Left colon (tissue), 2 donors: Measurements from ENCODE around the gene RAD18. TPM values are rescaled to one million over a fixed set of nuclear protein-coding genes. Genes with fewer than 3 reads are reported as not detected.

Experiments
- ATAC-seq: fragments of 200-7000 bp; cut with Tn5 transposase; one replicate; pipeline ENCODE4 v1.9.1; 2020; ENCODE audit warnings: mild to moderate bottlenecking, moderate library complexity
- DNase-seq, 2 donors: peaks; one replicate each; pipeline ENCODE4 v3.0.0-alpha.2; 2020
- intact Hi-C, 2 donors: fragments of 100-400 bp; cut with DNase I in 1 of 2; cut with micrococcal nuclease in 1 of 2; formaldehyde crosslinking; loops; one replicate each; pipeline versions ENCODE4 v1.11.2 to v1.14.0; 2022; cut with DNase I, micrococcal nuclease
- total RNA-seq, 2 donors: library from RNA; stranded (reverse); fragmentation: NEBNext Ultra II Directional; extraction: Animal tissue kit (Norgen Biotek cat#: 25700); gene quantifications; one replicate each; pipeline ENCODE4 v1.2.1, GENCODE V29; 2021
- donor health status: DM: no; HTN: no; CAD: no.
- donor health status: DM: yes; HTN: yes; CAD: no.

Gene RAD18
- total RNA-seq, 2 donors from 2014 or later, result 10.6 to 11.1 TPM

DNA sequence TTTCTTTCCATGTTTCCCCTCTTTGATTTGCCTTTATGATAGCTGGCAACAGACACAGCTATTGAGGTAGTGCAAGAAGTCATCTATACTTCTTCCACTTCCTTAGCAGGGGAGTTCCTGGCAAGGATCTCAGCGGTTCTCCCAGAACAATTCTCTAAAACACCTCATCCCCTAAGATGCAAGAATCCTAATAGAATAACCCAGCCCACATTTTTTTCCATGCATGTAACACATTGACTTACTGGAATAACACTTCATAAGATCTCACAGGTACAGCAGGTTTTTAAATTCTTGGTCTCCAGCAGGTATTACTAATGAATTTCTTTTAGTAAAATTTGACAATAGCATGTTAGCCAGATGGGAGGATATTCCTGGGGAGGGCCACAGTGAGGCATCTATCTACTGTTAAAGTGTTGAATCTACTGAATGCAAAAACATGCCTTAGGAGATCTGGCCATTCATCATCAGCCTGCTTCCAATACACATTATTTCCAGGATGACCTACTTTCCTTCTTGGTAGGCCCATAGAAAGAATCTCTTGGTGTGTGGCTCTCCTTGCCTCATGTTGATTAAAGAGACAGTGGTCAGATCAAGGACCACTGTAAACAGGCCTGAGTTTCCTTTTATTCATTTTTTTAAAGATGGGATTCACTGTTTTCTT lies 78.5 kb downstream of the RAD18 start:
- intact Hi-C loops, result no loop called here
- DNase-seq (no peak), ATAC-seq (no peak)

DNA sequence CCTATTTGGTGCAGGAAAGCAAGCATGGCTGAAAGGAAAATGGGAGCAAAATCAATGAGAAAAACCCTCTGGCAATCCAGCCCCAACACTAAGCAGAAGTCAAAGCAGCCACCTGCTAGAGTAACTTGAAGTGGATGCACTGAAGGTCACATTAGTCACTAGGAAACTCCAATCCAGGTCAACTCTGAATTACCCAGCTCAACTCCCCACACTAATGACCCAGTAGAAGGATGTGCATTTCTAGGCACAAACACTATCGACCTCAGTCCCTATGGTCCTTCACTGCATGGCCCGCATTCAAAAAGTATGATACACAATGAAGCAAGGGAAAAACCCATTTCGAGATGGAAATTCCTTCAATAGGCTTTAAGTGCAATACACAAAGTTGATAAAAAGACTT lies 80.6 kb downstream of the RAD18 start:
- DNase-seq (no peak), ATAC-seq (no peak)
- intact Hi-C loops, result no loop called here

DNA sequence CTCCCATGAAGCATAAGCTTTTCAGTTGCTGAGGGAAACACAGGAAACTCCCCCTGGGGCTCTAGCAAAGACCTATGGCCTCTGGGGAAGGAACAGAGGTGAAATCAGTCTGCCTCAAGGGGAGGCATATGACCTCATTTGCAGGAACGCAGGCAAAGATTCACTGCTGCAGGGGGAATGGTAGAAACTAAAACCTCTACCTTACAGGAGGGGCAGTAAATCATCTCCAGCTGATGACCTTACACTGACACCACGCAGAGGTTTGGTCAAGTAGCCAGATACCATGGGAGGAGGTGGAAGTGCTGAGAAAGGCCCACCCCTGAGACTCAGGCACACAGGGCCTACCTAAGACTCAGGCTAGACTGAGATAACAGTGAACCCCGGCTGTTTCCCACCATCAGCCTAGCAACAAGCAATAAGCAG lies 81.1 kb downstream of the RAD18 start:
- no peak for ATAC-seq
- DNase-seq, result no peak
- intact Hi-C loops, result no loop called here

DNA sequence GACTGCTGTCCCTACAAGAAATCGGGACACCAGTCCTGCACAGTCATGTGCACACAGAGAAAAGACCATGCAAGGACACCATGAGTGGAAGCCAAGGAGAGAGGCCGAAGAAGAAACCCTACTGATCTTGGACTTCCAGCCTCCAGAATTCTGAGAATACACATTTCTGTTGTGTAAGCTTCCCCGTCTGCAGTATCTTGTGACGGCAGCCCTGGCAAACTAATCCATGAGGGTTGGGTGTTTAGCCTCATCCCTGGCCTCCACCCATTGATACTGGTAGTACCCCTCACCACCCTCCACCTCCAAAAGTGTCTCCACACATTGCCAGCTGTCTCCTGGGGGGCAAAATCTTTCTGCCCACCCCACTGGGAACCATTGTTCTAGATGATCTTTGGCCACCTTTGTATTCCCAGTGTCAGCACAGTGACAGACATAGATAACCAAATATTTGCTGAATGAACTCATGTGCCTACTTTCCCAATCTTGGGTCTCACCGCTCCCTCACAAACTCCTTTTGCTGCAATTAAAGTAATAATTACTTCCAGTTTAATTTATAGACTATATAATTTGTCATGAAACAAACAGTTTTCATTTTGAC lies 83.8 kb downstream of the RAD18 start:
- ATAC-seq (no peak), DNase-seq (no peak)
- intact Hi-C loops, result no loop called here

DNA sequence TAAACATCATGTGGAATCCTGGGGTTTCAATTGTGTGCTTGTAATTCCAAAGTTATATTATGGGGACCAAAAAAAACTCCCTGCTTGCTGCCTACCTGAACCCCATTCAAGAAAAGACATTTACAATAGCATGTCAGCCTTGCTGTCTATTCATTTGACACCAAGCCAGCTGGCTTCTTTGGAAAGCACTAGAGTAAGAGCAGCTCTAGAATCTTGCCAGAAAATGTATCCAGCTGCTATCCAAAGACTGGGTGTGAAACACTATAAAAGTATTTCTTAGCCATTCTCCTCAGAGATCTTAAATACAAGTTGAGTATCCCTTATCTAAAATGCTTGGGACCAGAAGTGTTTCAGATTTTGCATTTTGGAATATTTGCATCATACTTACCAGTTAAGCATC lies 87.4 kb downstream of the RAD18 start:
- ATAC-seq, result no peak
- no peak for DNase-seq
- intact Hi-C loops, result no loop called here

DNA sequence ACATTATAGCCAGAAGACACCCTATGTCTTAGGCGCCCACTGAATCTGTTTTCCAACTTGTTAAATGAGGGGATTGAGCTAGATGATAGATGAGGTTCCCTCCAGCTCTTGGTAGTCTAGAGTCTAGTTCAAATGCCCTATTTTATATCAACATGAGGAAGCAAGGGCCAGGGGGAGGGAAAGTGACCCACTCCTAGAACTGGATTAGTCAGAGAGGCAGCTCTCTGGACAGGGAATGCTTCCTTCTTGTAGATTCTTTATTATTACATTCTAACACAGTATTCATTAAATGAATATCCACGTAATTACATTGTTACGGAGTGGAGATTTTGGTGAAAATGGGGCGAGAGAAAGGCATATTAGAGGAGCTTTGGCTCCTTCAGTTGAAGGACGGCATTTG lies 89.5 kb downstream of the RAD18 start:
- no peak for ATAC-seq
- intact Hi-C loops, result no loop called here

DNA sequence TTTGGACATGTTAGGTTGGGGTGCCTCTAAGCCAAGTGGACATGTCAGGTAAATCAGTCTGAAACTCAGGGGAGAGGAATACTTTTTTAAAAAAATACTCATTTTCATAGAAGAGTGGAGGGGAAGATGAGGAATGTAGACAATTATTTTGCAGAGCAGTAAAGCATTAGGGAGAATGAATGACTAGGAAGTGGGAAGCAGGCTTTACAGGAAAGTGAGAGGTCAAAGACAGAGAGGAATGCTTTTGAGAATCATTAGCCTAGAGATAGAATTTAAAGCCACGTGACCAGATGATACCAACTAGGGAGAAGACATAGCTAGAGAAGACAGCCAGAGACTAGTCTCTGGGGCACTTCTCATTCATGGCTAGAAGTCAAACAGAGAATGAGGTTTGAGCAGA lies 91.0 kb downstream of the RAD18 start:
- intact Hi-C loops, result no loop called here
- DNase-seq, result no peak
- no peak for ATAC-seq

More for the DNA sequence above, 89.5 kb downstream of the RAD18 start:
- no peak for DNase-seq

DNA sequence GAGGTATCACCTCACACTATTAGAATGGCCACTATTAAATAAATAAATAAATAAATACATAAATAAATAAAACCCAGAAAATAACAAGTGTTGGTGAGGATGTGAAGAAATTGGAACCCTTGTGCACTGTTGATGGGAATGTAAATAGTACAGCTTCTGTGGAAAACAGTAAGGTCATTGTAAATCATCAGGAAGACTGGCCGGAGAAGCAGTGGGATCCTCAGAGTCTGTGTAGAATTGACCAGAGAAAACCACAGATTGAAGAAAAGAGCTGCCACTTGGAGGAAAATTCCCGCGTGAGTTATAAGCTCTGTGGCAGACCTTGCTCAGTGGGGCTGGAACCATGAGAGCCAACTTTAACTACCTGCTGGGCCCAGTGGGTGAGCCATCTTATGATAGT lies 92.0 kb downstream of the RAD18 start:
- no peak for DNase-seq
- ATAC-seq, result no peak
- intact Hi-C loops, result no loop called here

DNA sequence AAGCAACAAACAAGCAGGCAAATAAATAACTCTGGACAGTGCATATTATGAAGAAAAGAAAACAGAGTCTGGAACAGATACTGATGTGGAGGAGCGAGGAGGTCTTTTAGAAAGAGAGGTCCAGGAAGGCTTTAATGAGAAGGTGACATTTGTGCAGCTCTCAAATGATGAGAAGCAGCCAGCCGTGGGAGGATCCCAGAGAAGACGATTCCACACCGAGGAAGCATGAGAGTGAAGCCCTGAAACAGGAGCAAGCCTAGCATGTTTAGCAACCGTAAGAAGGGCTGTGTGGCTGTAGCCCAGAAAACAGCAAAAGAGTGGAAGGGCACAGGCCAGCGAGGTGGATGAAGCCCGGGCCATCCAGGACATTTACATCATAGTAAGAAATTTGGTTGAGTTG lies 93.1 kb downstream of the RAD18 start:
- intact Hi-C loops, result no loop called here
- DNase-seq, result no peak
- no peak for ATAC-seq

DNA sequence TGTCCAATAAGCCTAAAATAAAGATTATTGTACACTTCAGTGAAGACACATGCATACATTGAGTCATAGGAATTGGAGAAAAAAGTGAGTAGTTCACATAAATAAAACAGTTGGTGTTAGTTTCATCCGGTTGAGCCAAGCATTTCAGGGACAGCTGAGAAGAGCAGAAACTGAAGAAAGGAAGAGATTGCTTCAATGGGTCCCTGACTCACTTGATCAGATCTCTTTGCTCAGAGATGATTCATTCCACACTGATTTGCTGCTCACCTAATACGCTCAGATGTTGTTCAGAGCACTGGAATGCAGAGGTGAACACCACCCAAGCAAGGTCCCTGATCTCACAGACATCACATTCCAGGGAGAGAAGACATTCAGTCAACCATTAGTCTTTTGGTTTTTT lies 93.7 kb downstream of the RAD18 start:
- intact Hi-C loops, result no loop called here
- no peak for DNase-seq
- ATAC-seq, result no peak

DNA sequence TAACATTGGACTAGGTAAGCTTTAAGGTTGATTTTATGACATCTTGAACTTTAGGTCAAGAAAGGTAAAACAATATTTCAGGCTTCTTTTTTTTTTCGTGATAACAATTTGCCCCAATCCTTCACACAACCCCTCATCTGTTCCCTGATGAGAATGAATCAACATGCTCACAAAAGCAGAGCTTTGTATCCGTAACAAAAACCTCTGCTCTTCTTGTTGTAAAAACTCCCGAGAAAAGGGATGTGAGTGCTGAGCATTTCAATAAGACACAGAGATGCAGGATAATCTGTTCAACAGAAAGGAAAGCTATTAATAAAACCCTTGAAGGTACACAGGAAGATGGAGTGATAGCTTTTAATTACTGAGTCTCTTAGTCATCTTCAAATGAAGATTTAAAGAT lies 94.3 kb downstream of the RAD18 start:
- intact Hi-C loops, result no loop called here
- DNase-seq, result no peak
- no peak for ATAC-seq

DNA sequence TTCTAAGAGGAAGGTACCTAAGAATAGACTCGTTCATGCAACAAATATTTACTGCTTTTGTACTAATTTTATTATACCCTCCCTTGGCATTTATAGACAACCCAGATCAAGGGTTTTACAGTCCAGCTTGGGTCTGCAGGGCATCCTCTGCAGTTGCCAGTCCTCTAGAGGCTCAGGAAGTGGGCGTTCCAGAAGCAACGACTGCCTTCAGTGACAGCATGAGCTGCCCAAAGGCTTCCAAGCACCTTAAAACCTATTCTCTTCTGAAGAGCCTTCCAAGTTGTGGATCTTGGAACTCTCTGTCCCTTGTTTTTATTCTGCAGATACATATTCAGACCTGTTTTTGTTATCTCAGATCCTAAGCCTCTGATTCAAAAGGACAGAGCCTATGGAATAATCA lies 95.6 kb downstream of the RAD18 start:
- ATAC-seq (no peak), DNase-seq (no peak)
- intact Hi-C loops, result no loop called here

DNA sequence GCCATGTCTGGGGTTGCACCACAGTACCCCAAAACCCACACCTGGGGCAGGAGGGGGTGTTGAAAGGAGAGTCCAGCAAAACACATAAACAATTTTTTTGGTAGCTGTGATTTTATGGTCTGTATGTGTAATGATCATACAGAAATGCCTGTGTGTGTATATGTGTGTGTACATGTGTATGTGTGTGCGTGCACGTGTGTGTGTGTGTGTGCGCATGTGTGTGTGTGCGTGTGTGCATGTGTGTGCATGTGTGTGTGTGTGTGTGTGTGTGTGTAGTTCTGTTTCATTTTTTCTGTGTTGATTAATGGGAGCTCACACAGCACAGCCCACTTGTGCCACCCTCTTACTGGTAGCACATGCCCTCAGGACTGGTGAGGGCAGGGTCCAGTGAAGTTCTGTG lies 97.6 kb downstream of the RAD18 start:
- intact Hi-C loops, result no loop called here
- no peak for DNase-seq
- no peak for ATAC-seq

DNA sequence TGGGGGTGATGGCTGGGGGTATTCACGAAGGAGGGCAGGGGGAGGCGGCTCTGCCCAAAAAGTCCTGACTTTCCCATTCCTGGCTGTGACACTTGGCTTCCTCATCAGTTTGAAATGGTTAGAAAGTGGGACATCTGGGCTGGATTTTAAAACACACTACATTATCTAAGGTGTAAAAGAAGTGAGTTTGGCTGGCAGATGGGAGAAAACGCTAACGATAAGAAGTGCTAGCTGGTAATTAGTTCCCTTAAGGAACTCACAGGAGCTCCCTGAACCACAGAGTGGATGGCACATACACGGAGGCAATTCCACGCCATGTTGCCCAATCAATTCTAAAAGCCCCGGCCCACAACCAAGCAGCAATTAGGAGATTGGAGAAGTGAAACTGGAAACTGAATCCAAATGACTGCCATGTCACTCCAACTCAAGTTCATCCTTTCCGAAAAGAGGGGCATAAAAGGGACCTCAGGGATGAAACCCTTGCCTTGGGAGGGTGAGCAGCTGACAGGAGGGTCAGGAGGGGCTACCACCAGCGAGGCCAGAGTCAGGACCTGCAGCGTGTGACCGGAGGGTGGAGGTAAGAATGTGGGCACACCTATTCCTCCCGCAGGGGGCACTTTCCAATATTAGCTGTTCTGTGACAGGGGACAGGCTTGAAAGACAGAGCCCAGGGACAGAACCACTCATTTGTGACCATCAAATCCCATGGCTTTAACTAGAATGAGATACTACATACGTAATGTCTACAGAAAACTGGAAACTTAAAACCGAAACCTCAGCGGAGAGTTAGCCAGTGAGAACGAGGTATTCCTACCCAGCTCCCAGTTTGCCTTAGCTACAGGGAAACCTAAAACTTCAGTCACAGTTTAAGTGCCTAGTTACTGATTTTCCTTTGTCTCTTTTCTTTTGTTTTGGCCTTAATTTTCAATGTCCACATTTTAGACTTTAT lies 98.6 kb downstream of the RAD18 start:
- intact Hi-C loops, result no loop called here
- ATAC-seq (no peak), DNase-seq (no peak)

DNA sequence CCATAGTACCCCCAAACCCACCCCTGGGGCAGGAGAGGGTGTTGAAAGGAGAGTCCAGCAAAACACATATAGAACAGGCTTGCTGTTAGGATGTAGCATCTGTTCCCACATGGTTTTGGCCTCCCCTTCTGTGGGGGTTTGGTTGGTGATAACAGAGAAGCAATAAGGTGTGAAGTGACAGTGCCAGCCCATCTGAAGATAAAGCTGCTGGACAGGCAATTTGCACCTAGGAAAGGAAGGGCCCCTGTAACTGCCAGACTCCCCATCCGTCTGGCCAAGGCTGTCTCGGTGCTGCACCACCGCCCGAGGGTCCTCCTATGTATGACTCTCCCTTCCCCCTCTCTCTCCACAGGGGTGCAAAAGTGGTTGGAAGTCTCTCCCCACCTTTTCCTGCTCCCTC lies 99.4 kb downstream of the RAD18 start:
- no peak for DNase-seq
- no peak for ATAC-seq
- intact Hi-C loops, result no loop called here

DNA sequence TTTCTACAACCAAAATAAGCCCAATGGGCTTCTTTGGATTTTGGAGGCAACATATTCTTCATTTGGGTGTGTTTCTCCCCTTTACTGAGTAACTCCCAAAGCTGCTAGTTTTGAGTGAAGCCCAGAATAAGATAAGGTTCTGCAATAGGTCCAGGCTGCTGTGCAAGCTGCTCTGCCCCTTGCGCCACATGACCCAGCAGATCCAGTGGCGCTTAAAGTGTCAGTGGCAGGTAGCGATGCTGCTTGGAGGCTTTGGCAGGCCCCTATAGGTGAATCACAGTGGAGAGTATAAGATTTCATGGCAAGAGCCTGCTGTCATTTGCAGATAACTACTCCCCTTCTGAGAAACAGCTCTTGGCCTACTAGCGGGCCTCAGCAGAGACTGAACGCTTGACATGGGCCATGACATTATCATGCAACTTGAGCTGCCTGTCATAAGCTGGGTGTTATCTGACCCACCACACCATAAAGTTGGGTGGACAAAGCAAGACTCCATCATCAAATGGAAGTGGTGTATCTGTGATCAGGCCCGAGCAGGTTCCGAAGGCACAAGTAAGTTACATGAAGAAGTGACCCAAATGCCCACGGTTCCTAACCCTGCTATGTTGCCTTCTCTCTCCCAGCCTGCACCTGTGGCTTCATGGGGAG lies 105.4 kb downstream of the RAD18 start:
- ATAC-seq (no peak), DNase-seq (no peak)
- intact Hi-C loops, result no loop called here

DNA sequence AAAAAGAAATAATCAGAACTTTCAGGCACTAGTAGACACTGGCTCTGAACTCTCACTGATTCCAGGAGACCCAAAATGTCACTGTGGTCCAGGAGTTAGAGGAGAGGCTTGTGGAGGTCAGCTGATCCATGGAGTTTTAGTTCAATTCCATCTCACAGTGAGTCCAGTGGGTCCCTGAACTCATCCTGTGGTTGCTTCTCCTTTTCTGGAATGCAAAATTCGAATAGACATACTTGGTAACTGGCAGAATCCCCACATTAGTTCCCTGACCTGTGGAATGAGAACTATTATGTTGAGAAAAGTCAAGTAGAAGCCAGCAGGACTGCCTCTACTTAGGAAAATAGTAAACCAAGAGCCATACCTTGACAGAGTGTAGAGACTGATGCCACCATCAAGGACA lies 106.6 kb downstream of the RAD18 start:
- intact Hi-C loops, result no loop called here

DNA sequence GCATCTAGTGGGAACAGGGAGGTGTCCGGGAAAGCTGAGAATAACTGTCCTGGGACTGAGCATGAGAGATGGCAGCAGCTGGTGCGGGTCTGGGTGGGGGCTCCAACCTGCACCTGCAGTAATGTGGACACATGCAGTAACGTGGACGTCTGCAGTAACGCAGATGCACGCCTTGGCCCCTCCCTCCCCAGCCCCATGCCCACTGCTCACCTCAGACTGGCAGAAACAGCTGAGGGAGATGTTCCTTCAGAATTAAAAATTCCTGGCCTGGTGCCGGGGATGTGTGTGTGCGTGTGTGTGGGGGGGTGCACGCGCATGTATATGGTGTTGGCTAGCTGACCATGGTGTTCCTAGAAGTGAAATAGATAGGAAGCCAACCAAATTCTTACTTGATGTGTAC lies 107.2 kb downstream of the RAD18 start:
- DNase-seq (no peak), ATAC-seq (no peak)
- intact Hi-C loops, result no loop called here

More for the DNA sequence above, 106.6 kb downstream of the RAD18 start:
- ATAC-seq (no peak), DNase-seq (no peak)

DNA sequence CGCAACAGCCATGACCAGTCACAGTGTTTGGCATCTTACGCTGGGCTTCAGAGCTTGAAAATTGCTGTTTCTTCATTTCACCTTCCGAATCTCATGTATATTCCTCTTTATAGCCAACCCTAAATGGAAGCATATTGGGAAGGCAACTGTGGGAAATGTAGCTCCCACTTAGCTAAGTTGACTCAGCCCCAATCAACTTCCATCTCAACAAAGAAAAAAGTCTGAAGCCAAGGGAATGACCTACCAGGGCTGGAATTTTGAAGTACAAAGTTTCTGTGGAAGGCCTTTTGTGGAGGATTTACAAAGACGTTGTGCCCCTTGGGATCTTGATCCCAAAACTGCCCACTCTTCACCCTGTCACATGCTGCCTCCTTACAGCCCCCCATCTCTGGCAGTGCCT lies 108.6 kb downstream of the RAD18 start:
- intact Hi-C loops, result no loop called here
- DNase-seq, result no peak
- ATAC-seq, result no peak

DNA sequence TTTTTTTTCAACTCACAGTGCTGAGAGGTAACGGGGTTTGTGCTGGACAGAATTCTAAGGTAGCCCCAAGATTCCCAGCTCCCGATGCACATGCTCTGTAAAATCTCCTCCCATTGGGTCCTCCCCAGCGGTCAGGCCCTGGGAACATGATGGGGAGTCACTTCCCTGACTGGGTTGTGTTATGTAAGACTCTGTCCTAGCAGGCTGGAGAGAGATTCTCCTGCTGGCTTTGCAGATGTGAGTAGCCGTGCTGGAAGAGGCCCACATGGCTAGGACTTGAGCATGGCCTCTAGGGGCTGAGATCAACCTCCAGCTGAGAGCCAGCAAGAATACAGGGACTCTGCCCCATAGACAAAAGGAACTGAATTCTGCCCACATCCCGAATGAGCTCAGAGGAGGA lies 110.2 kb downstream of the RAD18 start:
- intact Hi-C loops, result no loop called here
- DNase-seq, result no peak
- no peak for ATAC-seq
